Hindlimb muscle (tissue), 1 donor: ENCODE data around the gene CRYBB3. TPM values are rescaled to one million over a fixed set of nuclear protein-coding genes. Genes with fewer than 3 reads are reported as not detected.

Experiments
- DNase-seq: peaks from one replicate; pipeline ENCODE4 v3.0.0-alpha.2; 2013
- polyA plus RNA-seq: library from polyadenylated mRNA; unstranded; fragments of 120-200 nt; gene quantifications from one replicate; pipeline ENCODE4 v1.2.1, GENCODE V29; 2013; ENCODE audit not compliant: insufficient read length

CRYBB3 gene
- polyA plus RNA-seq, result 0.23 TPM

GRCh38 chr22:25199731-25200520 lies at the start of gene CRYBB3:
Gene CRYBB3 (plus strand): TSS chr22:25199858. CDS start chr22:25201397, 1,539 bp downstream.
- no peak for DNase-seq

GRCh38 chr22:25153961-25154666 lies 45.5 kb upstream of the CRYBB3 start:
- DNase-seq, result no peak

GRCh38 chr22:25154667-25154999 lies 45.0 kb upstream of the CRYBB3 start:
- no peak for DNase-seq

- no peak for DNase-seq
These were observed 42.9 kb upstream of the CRYBB3 start for GRCh38 chr22:25156736-25157135.

GRCh38 chr22:25159028-25159427 lies 40.6 kb upstream of the CRYBB3 start:
- DNase-seq, result peak; percentile 13

GRCh38 chr22:25160120-25160996 lies 39.3 kb upstream of the CRYBB3 start:
- no peak for DNase-seq

- no peak for DNase-seq
These were observed 38.4 kb upstream of the CRYBB3 start for GRCh38 chr22:25161017-25161915.

- no peak for DNase-seq
These were observed 37.6 kb upstream of the CRYBB3 start for GRCh38 chr22:25161916-25162530.

- DNase-seq, result no peak
These were observed 37.1 kb upstream of the CRYBB3 start for GRCh38 chr22:25162561-25162960.

GRCh38 chr22:25165785-25166184 lies 33.9 kb upstream of the CRYBB3 start:
- DNase-seq, result no peak

GRCh38 chr22:25166266-25167040 lies 33.2 kb upstream of the CRYBB3 start:
- DNase-seq, result no peak

GRCh38 chr22:25167082-25167481 lies 32.6 kb upstream of the CRYBB3 start:
- DNase-seq, result no peak

GRCh38 chr22:25167834-25168601 lies 31.6 kb upstream of the CRYBB3 start:
- DNase-seq, result no peak

- no peak for DNase-seq
These were observed 30.2 kb upstream of the CRYBB3 start for GRCh38 chr22:25169278-25170031.

GRCh38 chr22:25170426-25170980 lies 29.2 kb upstream of the CRYBB3 start:
- no peak for DNase-seq

GRCh38 chr22:25172153-25172552 lies 27.5 kb upstream of the CRYBB3 start:
- no peak for DNase-seq

GRCh38 chr22:25174156-25174887 lies 25.3 kb upstream of the CRYBB3 start:
- no peak for DNase-seq

GRCh38 chr22:25174888-25175411 lies 24.7 kb upstream of the CRYBB3 start:
- no peak for DNase-seq
